ENCODE data around the gene TPST1. TPM values are rescaled to one million over a fixed set of nuclear protein-coding genes. Genes with fewer than 3 reads are reported as not detected.
A peak's percentile ranks its signal among the peaks of the same experiment; 100 is the strongest.

The TPST1 gene
- total RNA-seq, 1 experiment from 2014 or later: 15.0 TPM

GRCh38 chr7:66348531-66348930, 143.4 kb downstream of the TPST1 start (continued):
- TF ChIP-seq, protein P1, sequence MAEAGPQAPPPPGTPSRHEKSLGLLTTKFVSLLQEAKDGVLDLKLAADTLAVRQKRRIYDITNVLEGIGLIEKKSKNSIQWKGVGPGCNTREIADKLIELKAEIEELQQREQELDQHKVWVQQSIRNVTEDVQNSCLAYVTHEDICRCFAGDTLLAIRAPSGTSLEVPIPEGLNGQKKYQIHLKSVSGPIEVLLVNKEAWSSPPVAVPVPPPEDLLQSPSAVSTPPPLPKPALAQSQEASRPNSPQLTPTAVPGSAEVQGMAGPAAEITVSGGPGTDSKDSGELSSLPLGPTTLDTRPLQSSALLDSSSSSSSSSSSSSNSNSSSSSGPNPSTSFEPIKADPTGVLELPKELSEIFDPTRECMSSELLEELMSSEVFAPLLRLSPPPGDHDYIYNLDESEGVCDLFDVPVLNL (CRISPR knock-in tag; IDR thresholded peaks at IDR 0.05; ENCODE audit: borderline replicate concordance, low read depth): no peak
- TF ChIP-seq, protein P2, sequence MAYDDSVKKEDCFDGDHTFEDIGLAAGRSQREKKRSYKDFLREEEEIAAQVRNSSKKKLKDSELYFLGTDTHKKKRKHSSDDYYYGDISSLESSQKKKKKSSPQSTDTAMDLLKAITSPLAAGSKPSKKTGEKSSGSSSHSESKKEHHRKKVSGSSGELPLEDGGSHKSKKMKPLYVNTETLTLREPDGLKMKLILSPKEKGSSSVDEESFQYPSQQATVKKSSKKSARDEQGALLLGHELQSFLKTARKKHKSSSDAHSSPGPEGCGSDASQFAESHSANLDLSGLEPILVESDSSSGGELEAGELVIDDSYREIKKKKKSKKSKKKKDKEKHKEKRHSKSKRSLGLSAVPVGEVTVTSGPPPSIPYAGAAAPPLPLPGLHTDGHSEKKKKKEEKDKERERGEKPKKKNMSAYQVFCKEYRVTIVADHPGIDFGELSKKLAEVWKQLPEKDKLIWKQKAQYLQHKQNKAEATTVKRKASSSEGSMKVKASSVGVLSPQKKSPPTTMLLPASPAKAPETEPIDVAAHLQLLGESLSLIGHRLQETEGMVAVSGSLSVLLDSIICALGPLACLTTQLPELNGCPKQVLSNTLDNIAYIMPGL (CRISPR knock-in tag; IDR thresholded peaks at IDR 0.05): no peak

DNA sequence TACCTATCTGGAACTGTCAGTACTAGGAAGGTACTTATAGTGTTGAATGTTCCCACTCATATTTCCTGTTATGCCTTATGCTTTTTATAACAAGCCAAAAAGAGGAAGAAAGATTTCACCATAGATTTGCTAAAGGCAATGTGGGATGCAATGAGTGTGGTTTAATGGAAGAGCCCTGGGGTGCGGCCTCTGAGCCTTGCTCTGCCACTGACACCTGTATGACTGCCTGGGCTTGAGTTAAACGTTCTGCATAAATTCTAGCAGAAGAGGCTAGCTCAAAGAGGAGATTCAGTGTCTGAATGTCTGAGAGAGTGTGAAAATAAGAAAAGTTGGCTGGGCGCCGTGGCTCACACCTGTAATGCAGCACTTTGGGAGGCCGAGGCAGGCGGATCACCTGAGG, 143.8 kb downstream of the TPST1 start:
- CTCF ChIA-PET: no interaction called here
- no peak overlapping the region for H3K4me3 Mint-ChIP-seq
- TF ChIP-seq JAZF1 (CRISPR knock-in tag; IDR thresholded peaks at IDR 0.05): no peak
- TF ChIP-seq NR2C2 (CRISPR knock-in tag; IDR thresholded peaks at IDR 0.05): no peak
- TF ChIP-seq, protein P3, sequence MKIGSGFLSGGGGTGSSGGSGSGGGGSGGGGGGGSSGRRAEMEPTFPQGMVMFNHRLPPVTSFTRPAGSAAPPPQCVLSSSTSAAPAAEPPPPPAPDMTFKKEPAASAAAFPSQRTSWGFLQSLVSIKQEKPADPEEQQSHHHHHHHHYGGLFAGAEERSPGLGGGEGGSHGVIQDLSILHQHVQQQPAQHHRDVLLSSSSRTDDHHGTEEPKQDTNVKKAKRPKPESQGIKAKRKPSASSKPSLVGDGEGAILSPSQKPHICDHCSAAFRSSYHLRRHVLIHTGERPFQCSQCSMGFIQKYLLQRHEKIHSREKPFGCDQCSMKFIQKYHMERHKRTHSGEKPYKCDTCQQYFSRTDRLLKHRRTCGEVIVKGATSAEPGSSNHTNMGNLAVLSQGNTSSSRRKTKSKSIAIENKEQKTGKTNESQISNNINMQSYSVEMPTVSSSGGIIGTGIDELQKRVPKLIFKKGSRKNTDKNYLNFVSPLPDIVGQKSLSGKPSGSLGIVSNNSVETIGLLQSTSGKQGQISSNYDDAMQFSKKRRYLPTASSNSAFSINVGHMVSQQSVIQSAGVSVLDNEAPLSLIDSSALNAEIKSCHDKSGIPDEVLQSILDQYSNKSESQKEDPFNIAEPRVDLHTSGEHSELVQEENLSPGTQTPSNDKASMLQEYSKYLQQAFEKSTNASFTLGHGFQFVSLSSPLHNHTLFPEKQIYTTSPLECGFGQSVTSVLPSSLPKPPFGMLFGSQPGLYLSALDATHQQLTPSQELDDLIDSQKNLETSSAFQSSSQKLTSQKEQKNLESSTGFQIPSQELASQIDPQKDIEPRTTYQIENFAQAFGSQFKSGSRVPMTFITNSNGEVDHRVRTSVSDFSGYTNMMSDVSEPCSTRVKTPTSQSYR (CRISPR knock-in tag; IDR thresholded peaks at IDR 0.05): no peak
- no peak for TF ChIP-seq NR1H2 (CRISPR knock-in tag; IDR thresholded peaks at IDR 0.05)
- no peak for TF ChIP-seq ZNF396 (CRISPR knock-in tag; IDR thresholded peaks at IDR 0.05; ENCODE audit: borderline replicate concordance)
- TF ChIP-seq ZNF121 (CRISPR knock-in tag; IDR thresholded peaks at IDR 0.05): no peak
- TF ChIP-seq TP53 (CRISPR knock-in tag; IDR thresholded peaks at IDR 0.05): no peak
- no peak for TF ChIP-seq ZNF317 (CRISPR knock-in tag; IDR thresholded peaks at IDR 0.05; ENCODE audit: borderline replicate concordance, low read depth)
- TF ChIP-seq, protein P4, sequence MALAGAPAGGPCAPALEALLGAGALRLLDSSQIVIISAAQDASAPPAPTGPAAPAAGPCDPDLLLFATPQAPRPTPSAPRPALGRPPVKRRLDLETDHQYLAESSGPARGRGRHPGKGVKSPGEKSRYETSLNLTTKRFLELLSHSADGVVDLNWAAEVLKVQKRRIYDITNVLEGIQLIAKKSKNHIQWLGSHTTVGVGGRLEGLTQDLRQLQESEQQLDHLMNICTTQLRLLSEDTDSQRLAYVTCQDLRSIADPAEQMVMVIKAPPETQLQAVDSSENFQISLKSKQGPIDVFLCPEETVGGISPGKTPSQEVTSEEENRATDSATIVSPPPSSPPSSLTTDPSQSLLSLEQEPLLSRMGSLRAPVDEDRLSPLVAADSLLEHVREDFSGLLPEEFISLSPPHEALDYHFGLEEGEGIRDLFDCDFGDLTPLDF (CRISPR knock-in tag; IDR thresholded peaks at IDR 0.05): no peak
- TF ChIP-seq, protein P5, sequence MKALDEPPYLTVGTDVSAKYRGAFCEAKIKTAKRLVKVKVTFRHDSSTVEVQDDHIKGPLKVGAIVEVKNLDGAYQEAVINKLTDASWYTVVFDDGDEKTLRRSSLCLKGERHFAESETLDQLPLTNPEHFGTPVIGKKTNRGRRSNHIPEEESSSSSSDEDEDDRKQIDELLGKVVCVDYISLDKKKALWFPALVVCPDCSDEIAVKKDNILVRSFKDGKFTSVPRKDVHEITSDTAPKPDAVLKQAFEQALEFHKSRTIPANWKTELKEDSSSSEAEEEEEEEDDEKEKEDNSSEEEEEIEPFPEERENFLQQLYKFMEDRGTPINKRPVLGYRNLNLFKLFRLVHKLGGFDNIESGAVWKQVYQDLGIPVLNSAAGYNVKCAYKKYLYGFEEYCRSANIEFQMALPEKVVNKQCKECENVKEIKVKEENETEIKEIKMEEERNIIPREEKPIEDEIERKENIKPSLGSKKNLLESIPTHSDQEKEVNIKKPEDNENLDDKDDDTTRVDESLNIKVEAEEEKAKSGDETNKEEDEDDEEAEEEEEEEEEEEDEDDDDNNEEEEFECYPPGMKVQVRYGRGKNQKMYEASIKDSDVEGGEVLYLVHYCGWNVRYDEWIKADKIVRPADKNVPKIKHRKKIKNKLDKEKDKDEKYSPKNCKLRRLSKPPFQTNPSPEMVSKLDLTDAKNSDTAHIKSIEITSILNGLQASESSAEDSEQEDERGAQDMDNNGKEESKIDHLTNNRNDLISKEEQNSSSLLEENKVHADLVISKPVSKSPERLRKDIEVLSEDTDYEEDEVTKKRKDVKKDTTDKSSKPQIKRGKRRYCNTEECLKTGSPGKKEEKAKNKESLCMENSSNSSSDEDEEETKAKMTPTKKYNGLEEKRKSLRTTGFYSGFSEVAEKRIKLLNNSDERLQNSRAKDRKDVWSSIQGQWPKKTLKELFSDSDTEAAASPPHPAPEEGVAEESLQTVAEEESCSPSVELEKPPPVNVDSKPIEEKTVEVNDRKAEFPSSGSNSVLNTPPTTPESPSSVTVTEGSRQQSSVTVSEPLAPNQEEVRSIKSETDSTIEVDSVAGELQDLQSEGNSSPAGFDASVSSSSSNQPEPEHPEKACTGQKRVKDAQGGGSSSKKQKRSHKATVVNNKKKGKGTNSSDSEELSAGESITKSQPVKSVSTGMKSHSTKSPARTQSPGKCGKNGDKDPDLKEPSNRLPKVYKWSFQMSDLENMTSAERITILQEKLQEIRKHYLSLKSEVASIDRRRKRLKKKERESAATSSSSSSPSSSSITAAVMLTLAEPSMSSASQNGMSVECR (CRISPR knock-in tag; IDR thresholded peaks at IDR 0.05; ENCODE audit: borderline replicate concordance): no peak
- TF ChIP-seq IRF1 (CRISPR knock-in tag; IDR thresholded peaks at IDR 0.05): no peak
- no peak for TF ChIP-seq CREM (CRISPR knock-in tag; IDR thresholded peaks at IDR 0.05)
- no peak for TF ChIP-seq PREB (CRISPR knock-in tag; IDR thresholded peaks at IDR 0.05; ENCODE audit: borderline replicate concordance)
- TF ChIP-seq MXD4 (CRISPR knock-in tag; IDR thresholded peaks at IDR 0.05; ENCODE audit: borderline replicate concordance): no peak
- no peak for DNase-seq (ENCODE audit: low spot score)
- H3K27ac Mint-ChIP-seq: peak overlapping the region; percentile 81; the same call in 1 of the 2 replicates
- H3K9me3 Mint-ChIP-seq: no peaks in the 10 kb centered on the region
- no peaks in the 10 kb centered on the region for H3K27me3 Mint-ChIP-seq (ENCODE audit: low read depth)
- H3K36me3 Mint-ChIP-seq: no peaks in the 10 kb centered on the region
- H3K4me1 Mint-ChIP-seq: peaks cover 14% of the 10 kb centered on the region
- ATAC-seq: no peak
- POLR2A ChIA-PET: no interaction called here
